NB4 (cell line): ENCODE measurements around the gene L3HYPDH.

Experiments used
- DNase-seq: peaks from one replicate; pipeline ENCODE4 v3.0.0; 2010; ENCODE audit warnings: low read depth
- H3K4me3 ChIP-seq: one replicate; pipeline ENCODE4 v1.5.1; 2011; ENCODE audit warnings: mild to moderate bottlenecking, low read depth, low read length, moderate library complexity
- CTCF ChIP-seq: IDR thresholded peaks from one replicate; pipeline ENCODE4 v1.5.1; 2012; ENCODE audit warnings: low read depth, low read length
- MAX ChIP-seq: IDR thresholded peaks from 2 replicates; pipeline ENCODE4 v1.6.1; 2011; ENCODE audit warnings: low read depth, low read length
- MYC ChIP-seq: IDR thresholded peaks from 2 replicates; pipeline ENCODE4 v1.6.1; 2011; ENCODE audit warnings: low read depth, low read length
- POLR2A ChIP-seq: IDR thresholded peaks from 2 replicates; pipeline ENCODE4 v1.6.1; 2011; ENCODE audit warnings: mild to moderate bottlenecking; ENCODE audit not compliant: insufficient read length; ENCODE audit errors: extremely low read depth

Gene L3HYPDH

GRCh38 chr14:59475709-59476108, 8.5 kb downstream of the L3HYPDH start:
- no peak overlapping the region for H3K4me3 ChIP-seq
- TF ChIP-seq MAX = no peak
- no peak for TF ChIP-seq POLR2A
- no peak for TF ChIP-seq CTCF
- TF ChIP-seq MYC = no peak
- no peak for DNase-seq

- H3K4me3 ChIP-seq = no peak overlapping the region
- DNase-seq = no peak
- TF ChIP-seq CTCF (no peak), POLR2A (no peak), MYC (no peak), MAX (no peak)
Measured at GRCh38 chr14:59474172-59474571, 10.0 kb downstream of the L3HYPDH start.

GRCh38 chr14:59465316-59466135, 18.7 kb downstream of the L3HYPDH start, which contains the start of gene GPR135:
Gene GPR135, minus strand, starts transcription at chr14:59465380. Its CDS starts 154 bp downstream, at chr14:59465226.
- H3K4me3 ChIP-seq = no peak within 1 kb of the TSS
- TF ChIP-seq CTCF (no peak), POLR2A (no peak), MYC (no peak), MAX (no peak)
- no peak for DNase-seq

- DNase-seq = no peak
- no peak overlapping the region for H3K4me3 ChIP-seq
Measured at GRCh38 chr14:59464486-59465315, 19.5 kb downstream of the L3HYPDH start.

GRCh38 chr14:59463787-59464485, 20.3 kb downstream of the L3HYPDH start:
- no peak for TF ChIP-seq POLR2A
- no peak for TF ChIP-seq MYC
- TF ChIP-seq MAX = no peak
- no peak for TF ChIP-seq CTCF
- DNase-seq = no peak
- H3K4me3 ChIP-seq = no peak overlapping the region

More at GRCh38 chr14:59464486-59465315, 19.5 kb downstream of the L3HYPDH start:
- no peak for TF ChIP-seq POLR2A

GRCh38 chr14:59461891-59462290, 22.3 kb downstream of the L3HYPDH start:
- TF ChIP-seq MYC = no peak
- TF ChIP-seq CTCF = no peak
- no peak for TF ChIP-seq MAX
- TF ChIP-seq POLR2A = no peak
- no peak overlapping the region for H3K4me3 ChIP-seq
- no peak for DNase-seq
